ENCODE data around the gene SLC22A13. TPM values are rescaled to one million over a fixed set of nuclear protein-coding genes. Genes with fewer than 3 reads are reported as not detected.

Gene SLC22A13
- total RNA-seq, 1 donor from 2014 or later = 1.2 TPM

DNA sequence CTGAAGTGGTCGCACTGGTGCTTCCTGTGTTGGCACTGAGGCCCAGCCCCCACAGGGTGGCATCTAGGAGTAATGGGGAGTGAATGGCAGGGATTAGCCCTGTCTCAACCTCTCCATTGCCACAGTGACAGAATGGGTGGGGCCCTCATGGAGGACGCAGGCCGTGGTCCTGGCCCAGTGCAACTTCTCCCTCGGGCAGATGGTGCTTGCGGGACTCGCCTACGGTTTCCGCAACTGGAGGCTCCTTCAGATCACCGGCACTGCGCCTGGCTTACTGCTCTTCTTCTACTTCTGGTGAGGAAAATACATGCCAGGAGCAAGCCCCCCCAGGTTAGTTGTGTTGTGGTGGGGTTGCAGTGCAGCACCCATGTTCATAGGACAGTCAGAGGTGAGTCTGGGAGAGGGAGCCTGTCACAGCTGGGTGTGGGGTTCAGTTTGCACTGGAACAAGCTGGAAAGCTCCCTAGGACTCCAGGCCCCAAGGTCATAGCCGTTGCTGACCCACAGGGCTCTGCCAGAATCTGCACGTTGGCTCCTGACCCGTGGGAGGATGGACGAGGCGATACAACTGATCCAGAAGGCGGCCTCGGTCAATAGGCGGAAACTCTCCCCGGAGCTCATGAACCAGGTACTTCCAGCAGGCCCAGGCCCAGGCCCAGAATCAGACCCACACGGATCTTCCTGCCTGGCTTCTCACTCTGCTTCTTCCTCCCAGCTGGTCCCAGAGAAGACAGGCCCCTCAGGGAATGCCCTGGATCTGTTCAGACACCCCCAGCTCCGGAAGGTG, 9.4 kb downstream of the SLC22A13 start:
- TF ChIP-seq CTCF (IDR thresholded peaks at IDR 0.05) = no peak
- Mint-ChIP-seq H3K27me3 (ENCODE audit: unreplicated experiment) (no peaks in the 10 kb centered on the region), H3K4me3 (ENCODE audit: unreplicated experiment) (no peak overlapping the region), H3K9me3 (ENCODE audit: unreplicated experiment) (no peaks in the 10 kb centered on the region), H3K27ac (ENCODE audit: unreplicated experiment) (no peak overlapping the region), H3K36me3 (ENCODE audit: unreplicated experiment) (peaks cover 29% of the 10 kb centered on the region), H3K4me1 (ENCODE audit: unreplicated experiment) (peaks cover 8% of the 10 kb centered on the region)
- DNase-seq (ENCODE audit: extremely low spot score, unreplicated experiment) = peak; percentile 80

GRCh38 chr3:38275658-38276057, 10.0 kb downstream of the SLC22A13 start:
- no peak overlapping the region for H3K27ac Mint-ChIP-seq (ENCODE audit: unreplicated experiment)
- H3K36me3 Mint-ChIP-seq (ENCODE audit: unreplicated experiment) = peaks cover 27% of the 10 kb centered on the region
- no peak for DNase-seq (ENCODE audit: extremely low spot score, unreplicated experiment)
- no peaks in the 10 kb centered on the region for H3K9me3 Mint-ChIP-seq (ENCODE audit: unreplicated experiment)
- H3K4me3 Mint-ChIP-seq (ENCODE audit: unreplicated experiment) = no peak overlapping the region
- peaks cover 4% of the 10 kb centered on the region for H3K4me1 Mint-ChIP-seq (ENCODE audit: unreplicated experiment)
- no peak for TF ChIP-seq CTCF (IDR thresholded peaks at IDR 0.05)
- H3K27me3 Mint-ChIP-seq (ENCODE audit: unreplicated experiment) = no peaks in the 10 kb centered on the region

DNA sequence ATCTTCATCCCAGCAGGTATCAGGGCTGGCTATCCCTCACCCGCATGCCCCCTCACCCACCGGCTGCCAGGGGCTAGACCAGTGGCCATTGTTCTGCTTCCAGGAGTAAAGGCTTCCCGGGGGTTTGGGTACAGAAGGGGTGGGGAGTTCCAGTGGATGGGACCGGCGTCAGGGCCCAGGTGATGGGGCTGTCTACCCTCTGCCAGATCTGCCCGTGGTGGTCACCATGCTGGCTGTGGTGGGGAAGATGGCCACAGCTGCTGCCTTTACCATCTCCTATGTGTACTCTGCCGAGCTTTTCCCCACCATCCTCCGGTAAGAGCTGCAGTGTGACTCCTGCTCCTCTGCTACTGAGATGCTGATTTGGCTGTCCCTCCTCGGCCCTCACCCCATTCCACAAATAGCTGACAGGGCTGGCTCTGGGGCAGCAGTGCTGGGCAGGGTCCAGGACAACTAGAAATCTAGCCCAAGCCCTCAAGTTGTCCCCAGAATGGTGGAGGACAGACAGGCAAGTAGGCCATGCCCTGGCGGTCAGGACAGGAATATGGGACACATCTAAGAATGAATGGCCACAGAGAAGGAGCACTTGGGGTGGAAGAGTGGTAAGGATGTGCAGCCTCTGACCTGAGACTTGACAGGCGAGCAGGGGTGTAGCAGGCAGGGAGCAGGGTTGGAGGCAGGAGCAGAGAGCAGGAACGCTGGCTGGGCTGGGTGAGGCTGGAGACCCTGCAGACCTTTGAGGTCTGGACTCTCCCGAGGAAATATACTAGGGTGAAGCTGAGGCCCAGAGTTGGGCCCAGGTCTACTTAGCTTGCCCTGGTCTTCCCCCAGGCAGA, 10.7 kb downstream of the SLC22A13 start:
- no peak for TF ChIP-seq CTCF (IDR thresholded peaks at IDR 0.05)
- no peak overlapping the region for H3K4me3 Mint-ChIP-seq (ENCODE audit: unreplicated experiment)
- peaks cover 24% of the 10 kb centered on the region for H3K36me3 Mint-ChIP-seq (ENCODE audit: unreplicated experiment)
- no peaks in the 10 kb centered on the region for H3K9me3 Mint-ChIP-seq (ENCODE audit: unreplicated experiment)
- peak; percentile 81 for DNase-seq (ENCODE audit: extremely low spot score, unreplicated experiment)
- H3K27ac Mint-ChIP-seq (ENCODE audit: unreplicated experiment) = no peak overlapping the region
- no peaks in the 10 kb centered on the region for H3K4me1 Mint-ChIP-seq (ENCODE audit: unreplicated experiment)
- H3K27me3 Mint-ChIP-seq (ENCODE audit: unreplicated experiment) = no peaks in the 10 kb centered on the region

GRCh38 chr3:38276917-38277630, 11.5 kb downstream of the SLC22A13 start:
- peak; percentile 78 for DNase-seq (ENCODE audit: extremely low spot score, unreplicated experiment)
- no peak for TF ChIP-seq CTCF (IDR thresholded peaks at IDR 0.05)
- no peaks in the 10 kb centered on the region for H3K27me3 Mint-ChIP-seq (ENCODE audit: unreplicated experiment)
- no peaks in the 10 kb centered on the region for H3K4me1 Mint-ChIP-seq (ENCODE audit: unreplicated experiment)
- H3K4me3 Mint-ChIP-seq (ENCODE audit: unreplicated experiment) = no peak overlapping the region
- no peaks in the 10 kb centered on the region for H3K9me3 Mint-ChIP-seq (ENCODE audit: unreplicated experiment)
- H3K27ac Mint-ChIP-seq (ENCODE audit: unreplicated experiment) = no peak overlapping the region
- H3K36me3 Mint-ChIP-seq (ENCODE audit: unreplicated experiment) = peaks cover 29% of the 10 kb centered on the region

All from osteocyte (in vitro differentiated cells).